HG03460 (cell line): ENCODE data around the gene OAS2.
"Not testable (repeated sequence)": the region's sequence is repeated elsewhere in the genome, so short reads cannot be mapped to it uniquely, and the experiment has no call there.

Source experiments
- ATAC-seq: cut with Tn5 transposase; IDR thresholded peaks from one replicate; pipeline ENCODE4 v1.9.1; 2021; ENCODE audit not compliant: unreplicated experiment

OAS2 gene

DNA sequence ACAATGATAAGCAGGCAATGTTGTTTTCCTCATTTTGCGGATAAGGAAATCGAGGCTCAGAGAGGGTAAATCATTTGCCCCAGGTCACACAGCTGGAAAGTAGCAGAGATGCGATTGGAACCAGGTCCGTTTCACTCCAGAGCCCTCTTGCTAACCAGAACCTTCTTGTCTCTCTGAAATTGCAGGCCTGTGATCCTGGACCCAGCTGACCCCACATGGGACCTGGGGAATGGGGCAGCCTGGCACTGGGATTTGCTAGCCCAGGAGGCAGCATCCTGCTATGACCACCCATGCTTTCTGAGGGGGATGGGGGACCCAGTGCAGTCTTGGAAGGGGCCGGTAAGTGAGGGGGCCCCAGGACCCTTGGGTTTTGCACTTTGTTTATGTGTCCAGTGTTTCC lies 30.6 kb upstream of the OAS2 start:
- ATAC-seq = no peak

DNA sequence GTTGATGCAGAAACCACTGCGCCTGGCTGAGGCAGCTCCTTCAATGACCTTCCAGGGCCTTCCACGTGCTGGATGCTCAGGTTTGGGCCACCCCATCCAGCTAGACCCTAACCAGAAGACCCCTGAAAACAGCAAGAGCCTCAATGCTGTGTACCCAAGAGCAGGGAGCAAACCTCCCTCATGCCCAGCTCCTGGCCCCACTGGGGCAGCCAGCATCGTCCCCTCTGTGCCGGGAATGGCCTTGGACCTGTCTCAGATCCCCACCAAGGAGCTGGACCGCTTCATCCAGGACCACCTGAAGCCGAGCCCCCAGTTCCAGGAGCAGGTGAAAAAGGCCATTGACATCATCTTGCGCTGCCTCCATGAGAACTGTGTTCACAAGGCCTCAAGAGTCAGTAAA lies 29.5 kb upstream of the OAS2 start:
- ATAC-seq = no peak

DNA sequence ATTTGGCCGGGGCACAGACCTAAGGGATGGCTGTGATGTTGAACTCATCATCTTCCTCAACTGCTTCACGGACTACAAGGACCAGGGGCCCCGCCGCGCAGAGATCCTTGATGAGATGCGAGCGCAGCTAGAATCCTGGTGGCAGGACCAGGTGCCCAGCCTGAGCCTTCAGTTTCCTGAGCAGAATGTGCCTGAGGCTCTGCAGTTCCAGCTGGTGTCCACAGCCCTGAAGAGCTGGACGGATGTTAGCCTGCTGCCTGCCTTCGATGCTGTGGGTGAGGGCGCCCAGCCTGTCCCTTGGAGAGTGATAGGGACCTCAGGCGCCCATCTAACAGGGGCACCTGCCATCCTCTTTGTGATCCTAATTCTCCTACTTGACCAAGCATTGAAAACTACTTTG lies 27.6 kb upstream of the OAS2 start:
- no peak for ATAC-seq

DNA sequence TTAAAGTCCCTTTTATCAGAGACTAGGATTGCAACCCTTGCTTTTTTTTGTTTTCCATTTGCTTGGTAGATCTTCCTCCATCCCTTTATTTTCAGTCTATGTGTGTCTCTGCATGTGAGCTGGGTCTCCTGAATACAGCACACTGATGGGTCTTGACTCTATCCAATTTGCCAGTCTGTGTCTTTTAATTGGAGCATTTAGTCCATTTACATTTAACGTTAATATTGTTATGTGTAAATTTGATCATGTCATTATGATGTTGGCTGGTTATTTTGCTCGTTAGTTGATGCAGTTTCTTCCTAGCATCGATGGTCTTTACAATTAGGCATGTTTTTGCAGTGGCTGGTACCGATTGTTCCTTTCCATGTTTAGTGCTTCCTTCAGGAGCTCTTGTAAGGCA lies 21.2 kb upstream of the OAS2 start:
- not testable (repeated sequence) for ATAC-seq

DNA sequence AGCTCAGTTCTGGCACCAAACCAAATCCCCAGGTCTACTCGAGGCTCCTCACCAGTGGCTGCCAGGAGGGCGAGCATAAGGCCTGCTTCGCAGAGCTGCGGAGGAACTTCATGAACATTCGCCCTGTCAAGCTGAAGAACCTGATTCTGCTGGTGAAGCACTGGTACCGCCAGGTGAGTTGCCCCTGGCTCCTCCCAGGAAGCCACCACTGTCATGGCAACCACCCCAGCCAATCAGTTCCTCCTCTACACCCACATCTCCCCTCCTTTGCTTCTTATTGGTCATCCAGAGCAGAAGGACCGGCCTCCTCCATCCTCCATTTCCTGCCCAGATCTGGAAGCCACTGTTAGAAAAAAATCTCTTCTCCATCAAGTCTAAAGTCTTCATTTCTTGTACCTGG lies 17.2 kb upstream of the OAS2 start:
- no peak for ATAC-seq

DNA sequence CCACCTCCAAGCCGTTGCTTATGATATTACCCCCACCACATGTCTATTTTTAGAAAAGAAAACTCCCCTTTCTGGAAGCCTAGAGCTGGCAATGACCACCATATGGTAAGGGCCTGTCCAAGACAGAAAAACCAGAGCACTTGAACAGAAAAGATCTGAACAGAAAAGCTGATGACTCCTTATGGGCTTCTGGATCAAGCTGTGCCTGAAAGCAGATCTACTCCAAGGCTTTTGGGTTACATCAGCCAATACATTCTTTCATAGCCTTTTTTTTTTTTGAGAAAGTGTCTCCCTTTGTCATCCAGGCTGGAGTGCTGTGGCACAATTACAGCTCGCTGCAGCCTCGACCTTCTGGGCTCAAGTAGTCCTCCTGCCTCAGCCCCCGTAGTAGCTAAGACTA lies 16.8 kb upstream of the OAS2 start:
- ATAC-seq = no peak

DNA sequence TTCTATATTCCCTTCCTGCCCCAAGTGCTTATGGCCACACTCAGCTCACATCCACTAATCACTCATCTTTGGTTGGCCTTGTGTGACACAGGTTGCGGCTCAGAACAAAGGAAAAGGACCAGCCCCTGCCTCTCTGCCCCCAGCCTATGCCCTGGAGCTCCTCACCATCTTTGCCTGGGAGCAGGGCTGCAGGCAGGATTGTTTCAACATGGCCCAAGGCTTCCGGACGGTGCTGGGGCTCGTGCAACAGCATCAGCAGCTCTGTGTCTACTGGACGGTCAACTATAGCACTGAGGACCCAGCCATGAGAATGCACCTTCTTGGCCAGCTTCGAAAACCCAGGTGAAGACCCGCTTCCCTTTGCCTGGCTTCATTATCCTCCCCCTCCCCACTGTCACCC lies 15.8 kb upstream of the OAS2 start:
- ATAC-seq = no peak

DNA sequence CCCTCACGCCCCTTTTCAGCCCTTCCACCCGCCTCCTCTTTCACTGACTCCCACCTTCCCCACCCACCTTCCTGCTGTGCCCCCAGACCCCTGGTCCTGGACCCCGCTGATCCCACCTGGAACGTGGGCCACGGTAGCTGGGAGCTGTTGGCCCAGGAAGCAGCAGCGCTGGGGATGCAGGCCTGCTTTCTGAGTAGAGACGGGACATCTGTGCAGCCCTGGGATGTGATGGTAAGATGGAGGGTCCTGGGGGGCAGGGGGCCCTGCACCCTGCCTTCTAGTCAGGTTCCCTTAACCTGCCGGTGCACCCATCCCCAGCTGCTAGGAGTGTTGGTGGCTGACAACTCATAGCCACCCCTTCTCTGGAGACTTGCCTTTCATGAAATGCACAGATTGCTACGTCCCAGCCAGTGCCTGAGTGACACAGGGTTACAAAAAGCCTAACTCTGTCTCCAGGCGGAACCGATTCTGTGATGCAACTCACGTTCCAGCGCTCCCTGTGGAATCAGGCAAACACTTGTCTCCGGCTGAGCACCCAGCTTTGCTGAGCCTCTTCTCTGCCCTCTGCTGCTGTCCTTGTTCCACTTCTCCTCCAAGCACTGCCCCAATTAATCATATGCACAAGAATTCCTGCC lies 15.0 kb upstream of the OAS2 start:
- ATAC-seq = no peak

DNA sequence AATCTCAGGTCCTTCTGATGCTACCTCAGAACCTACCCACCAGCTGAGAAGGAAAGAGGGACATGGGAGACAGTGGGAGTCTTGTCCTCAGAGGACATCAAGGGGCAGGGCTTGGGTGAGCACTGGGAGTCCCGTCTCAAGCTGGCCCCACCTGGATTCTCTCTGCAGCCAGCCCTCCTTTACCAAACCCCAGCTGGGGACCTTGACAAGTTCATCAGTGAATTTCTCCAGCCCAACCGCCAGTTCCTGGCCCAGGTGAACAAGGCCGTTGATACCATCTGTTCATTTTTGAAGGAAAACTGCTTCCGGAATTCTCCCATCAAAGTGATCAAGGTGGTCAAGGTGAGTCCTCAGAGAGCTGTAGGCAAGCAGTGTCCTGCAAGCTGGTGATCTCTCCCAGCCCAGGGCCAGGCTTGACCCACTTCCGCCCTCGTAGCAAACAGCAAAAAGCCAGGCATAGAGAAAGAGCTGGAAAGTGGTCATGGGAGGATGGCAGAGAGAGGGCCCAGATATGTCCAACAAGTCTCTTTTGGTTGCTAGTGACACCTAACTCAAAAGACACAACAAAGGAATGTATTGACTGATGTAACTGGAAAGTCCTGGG lies 14.2 kb upstream of the OAS2 start:
- no peak for ATAC-seq

DNA sequence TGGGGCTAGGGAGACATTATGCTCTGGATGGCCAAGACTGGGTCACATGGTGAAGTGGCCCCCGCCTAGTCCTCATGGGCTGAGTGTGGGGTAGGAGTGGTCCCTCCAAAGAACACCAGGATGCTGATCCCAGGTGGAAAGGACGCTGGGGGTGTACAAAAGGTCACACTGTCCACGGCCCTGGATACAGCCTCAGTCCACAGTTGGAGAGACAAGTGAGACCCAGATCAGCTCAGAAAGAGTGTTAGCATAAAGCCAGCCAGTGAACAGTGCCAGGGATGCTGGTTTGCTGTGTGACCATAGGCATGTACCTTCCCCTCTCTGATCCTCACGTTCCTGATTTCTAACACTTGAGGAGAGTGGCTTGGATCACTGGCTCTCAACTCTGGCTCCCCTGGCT lies 13.4 kb upstream of the OAS2 start:
- ATAC-seq = no peak

DNA sequence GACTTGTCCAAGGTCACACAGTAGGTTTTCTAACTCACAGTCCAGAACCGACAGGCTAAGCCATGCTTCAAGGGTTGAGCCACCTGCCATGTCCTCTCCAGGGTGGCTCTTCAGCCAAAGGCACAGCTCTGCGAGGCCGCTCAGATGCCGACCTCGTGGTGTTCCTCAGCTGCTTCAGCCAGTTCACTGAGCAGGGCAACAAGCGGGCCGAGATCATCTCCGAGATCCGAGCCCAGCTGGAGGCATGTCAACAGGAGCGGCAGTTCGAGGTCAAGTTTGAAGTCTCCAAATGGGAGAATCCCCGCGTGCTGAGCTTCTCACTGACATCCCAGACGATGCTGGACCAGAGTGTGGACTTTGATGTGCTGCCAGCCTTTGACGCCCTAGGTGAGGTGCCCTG lies 12.7 kb upstream of the OAS2 start:
- ATAC-seq = no peak

DNA sequence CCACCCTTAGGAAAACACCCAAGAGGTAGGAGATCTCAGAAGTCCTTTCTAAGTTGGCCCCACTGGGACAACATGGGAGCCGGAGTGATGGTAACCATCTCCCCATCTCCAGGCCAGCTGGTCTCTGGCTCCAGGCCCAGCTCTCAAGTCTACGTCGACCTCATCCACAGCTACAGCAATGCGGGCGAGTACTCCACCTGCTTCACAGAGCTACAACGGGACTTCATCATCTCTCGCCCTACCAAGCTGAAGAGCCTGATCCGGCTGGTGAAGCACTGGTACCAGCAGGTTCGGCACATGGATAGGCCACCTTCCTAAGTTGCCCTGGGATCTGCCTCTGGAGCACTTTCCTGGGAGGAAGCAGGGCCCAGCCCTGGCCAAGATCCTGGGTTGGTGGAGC lies 11.0 kb upstream of the OAS2 start:
- ATAC-seq = no peak

DNA sequence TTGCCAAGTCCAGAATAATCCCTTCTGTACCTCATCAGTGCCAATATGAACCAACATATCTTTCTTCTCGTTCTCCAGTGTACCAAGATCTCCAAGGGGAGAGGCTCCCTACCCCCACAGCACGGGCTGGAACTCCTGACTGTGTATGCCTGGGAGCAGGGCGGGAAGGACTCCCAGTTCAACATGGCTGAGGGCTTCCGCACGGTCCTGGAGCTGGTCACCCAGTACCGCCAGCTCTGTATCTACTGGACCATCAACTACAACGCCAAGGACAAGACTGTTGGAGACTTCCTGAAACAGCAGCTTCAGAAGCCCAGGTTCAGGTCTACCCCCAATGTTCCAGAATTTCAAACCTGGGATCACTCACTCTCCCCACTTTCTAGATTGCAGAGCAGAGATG lies 10.5 kb upstream of the OAS2 start:
- ATAC-seq = no peak

DNA sequence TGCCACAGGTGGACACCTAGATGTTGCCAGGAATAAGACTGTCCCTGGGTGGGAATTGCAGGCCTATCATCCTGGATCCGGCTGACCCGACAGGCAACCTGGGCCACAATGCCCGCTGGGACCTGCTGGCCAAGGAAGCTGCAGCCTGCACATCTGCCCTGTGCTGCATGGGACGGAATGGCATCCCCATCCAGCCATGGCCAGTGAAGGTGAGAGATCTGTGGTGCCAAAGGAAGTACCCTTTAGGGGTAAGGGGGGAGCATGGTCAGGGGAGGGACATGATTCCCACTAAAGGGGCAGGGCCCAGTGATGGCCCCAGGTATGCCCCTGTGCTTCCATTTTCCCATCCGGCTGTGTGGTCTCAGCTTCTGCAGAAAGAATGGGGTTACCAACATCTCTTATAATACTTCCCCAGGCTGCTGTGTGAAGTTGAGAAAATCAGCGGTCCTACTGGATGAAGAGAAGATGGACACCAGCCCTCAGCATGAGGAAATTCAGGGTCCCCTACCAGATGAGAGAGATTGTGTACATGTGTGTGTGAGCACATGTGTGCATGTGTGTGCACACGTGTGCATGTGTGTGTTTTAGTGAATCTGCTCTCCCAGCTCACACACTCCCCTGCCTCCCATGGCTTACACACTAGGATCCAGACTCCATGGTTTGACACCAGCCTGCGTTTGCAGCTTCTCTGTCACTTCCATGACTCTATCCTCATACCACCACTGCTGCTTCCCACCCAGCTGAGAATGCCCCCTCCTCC lies 8.6 kb upstream of the OAS2 start:
- no peak for ATAC-seq

DNA sequence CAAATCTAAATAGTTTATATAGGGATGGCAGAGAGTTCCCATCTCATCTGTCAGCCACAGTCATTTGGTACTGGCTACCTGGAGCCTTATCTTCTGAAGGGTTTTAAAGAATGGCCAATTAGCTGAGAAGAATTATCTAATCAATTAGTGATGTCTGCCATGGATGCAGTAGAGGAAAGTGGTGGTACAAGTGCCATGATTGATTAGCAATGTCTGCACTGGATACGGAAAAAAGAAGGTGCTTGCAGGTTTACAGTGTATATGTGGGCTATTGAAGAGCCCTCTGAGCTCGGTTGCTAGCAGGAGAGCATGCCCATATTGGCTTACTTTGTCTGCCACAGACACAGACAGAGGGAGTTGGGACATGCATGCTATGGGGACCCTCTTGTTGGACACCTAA lies 7.9 kb upstream of the OAS2 start:
- no peak for ATAC-seq

DNA sequence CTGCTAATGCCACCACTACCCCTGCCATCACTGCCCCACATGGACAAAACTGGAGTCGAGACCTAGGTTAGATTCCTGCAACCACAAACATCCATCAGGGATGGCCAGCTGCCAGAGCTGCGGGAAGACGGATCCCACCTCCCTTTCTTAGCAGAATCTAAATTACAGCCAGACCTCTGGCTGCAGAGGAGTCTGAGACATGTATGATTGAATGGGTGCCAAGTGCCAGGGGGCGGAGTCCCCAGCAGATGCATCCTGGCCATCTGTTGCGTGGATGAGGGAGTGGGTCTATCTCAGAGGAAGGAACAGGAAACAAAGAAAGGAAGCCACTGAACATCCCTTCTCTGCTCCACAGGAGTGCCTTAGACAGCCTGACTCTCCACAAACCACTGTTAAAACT lies 7.1 kb upstream of the OAS2 start:
- no peak for ATAC-seq

DNA sequence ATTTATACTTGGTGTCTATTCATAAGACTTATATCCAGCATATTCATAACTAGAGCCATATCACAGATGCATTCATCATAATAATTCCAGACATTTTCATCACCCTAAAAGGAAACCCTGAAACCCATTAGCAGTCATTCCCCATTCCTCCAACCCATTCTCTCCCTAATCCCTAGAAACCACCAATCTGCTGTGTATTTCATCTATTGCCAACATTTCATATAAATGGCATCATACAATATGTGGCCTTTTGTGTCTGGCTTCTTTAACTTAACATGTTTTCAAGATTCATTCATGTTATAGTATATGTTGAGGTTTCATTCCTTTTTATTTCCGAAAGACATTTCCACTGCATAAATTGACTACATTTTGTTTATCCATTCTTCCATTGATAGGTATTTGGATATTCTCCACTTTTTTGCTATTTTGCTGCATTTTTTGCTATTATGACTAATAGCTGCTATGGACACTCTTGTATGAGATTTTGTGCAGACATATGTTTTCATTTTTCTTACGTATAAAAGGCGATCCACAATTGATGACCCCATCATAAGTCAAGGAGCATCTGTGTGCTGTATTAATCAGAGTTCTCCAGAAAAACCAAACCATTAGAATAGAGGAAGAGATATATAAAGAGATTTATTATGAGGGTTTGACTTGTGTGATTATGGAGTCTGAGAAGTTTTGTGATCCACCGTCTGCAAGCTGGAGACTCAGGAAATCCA lies 5.1 kb upstream of the OAS2 start:
- ATAC-seq = no peak

DNA sequence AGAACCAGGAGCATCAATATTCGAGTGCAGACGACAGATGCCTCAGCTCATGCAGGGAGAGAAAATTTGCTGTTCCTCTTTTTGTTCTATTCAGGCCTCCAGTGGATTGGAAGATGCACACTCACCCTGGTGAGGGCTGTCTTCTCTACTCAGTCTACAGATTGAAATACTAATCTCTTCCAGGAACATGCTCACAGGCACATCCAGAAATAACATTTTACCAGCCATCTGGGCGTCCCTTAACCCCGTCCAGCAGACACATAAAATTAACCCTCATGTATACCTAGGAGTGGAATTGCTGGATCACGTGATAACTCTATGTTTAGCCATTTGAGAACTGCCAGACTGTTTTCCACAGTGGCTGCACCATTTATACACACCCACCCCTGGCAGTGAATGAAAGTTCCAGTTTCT lies 4.5 kb upstream of the OAS2 start:
- ATAC-seq = no peak

DNA sequence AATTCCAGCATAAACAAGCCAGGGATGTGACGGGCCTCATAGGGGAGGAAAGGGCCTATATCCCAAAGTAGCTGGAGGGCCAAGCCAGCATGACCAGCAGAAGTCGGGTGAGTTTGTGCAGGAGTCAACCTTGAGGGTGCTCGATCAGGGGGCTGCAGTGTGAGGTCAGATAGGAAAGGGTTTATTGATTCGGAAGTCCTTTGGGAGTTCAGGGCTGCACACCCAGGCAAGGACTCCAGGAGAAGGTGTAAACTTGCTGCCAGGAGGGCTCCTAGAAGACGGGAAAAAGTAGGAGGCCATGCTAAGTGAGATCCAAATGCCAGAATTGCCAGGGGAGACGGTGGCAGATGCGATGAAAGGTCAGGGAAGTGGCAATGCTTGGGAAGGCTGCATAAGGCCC lies 3.4 kb upstream of the OAS2 start:
- ATAC-seq = no peak

DNA sequence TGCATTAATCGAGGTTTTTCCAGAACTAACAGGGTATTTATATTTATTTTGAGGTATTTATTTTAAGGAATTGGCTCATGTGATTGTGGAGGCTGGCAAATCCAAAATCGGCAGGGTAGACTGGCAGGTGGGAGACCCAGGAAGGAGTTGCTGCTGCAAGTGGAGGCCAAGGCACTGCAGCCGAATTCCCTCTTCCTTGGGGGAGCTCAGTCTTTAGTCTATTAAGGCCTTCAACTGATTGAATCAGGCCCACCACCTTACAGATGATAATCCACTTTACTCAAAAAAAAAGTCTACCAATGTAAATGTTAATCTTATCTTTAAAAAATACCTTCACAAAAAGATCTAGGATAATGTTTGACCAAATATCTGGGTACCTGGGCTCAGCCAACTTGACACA lies 1.2 kb upstream of the OAS2 start:
- no peak for ATAC-seq

DNA sequence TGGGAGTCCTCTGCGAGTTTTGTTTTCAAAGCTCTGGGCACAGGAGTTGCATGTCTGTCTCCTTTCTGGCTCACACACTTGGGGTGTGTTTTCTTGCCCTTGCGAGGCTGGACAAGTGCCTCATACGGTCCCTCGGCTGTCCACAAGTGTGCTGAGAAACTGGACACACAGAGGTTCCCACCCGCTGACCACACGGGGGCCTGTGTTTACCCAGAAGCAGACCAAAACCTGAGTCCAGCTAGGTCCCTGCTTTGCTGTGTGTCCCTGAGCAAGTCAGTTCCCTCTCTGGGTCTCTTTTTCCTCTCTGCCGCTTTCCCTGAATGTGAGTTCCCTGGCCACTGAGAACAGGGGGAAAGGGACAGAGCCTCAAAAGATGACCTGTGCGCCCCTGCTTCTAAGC lies 678 bp upstream of the OAS2 start:
- ATAC-seq = no peak
